GM12878 (cell line): ENCODE results near the gene TGFB1. TPM values are rescaled to one million over a fixed set of nuclear protein-coding genes. Genes with fewer than 3 reads are reported as not detected.

Experiments used
- ATAC-seq: fragments of 200-7000 bp; cut with Tn5 transposase; 3 replicates; pipeline ENCODE4 v1.9.1; 2020; ENCODE audit warnings: mild to moderate bottlenecking, moderate library complexity
- BruUV-seq: library from RNA; stranded (reverse); fragments of 400-500 nt; replicated peaks from 2 replicates; lab custom pipeline; 2021; lab: Mats Ljungman, UMichigan
- CTCF ChIA-PET: fragments of 300-600 bp; sonication (Branson Sonifier 250); formaldehyde crosslinking; extraction: SDS; loops from one replicate; lab custom pipeline; 2021; ENCODE audit warnings: inconsistent platforms; lab: Yijun Ruan, JAX
- POLR2A ChIA-PET: fragments of 350-600 bp; formaldehyde crosslinking; extraction: SDS; loops from one replicate; lab custom pipeline; 2021; ENCODE audit warnings: inconsistent platforms; lab: Charles Lee
- RAD21 ChIA-PET: fragments of 300-600 bp; sonication (Branson Sonifier 250); formaldehyde crosslinking; loops from one replicate; lab custom pipeline; 2023; ENCODE audit warnings: antibody characterized with exemption; ENCODE audit not compliant: unreplicated experiment; lab: Charles Lee
- SMC1A ChIA-PET: fragments of 300-600 bp; sonication (Branson Sonifier 250); formaldehyde crosslinking; loops from one replicate; lab custom pipeline; 2023; ENCODE audit not compliant: unreplicated experiment, uncharacterized antibody; lab: Charles Lee
- DNase-seq: peaks from one replicate; pipeline ENCODE4 v3.0.0-alpha.2; 2011; ENCODE audit warnings: low read depth, low spot score
- FAIRE-seq: peaks from 3 replicates; lab custom pipeline; 2011; peaks lifted over from hg19 to GRCh38; lab: Jason Lieb, UNC
- H2AFZ ChIP-seq: 2 replicates; pipeline ENCODE4 v1.6.0; 2011; ENCODE audit warnings: low read depth, low read length, control low read depth; ENCODE audit not compliant: control insufficient read depth
- H3K27ac ChIP-seq: 2 replicates; pipeline ENCODE4 v1.5.1; 2011; ENCODE audit warnings: control low read depth; ENCODE audit not compliant: control insufficient read depth, insufficient read depth
- H3K27me3 ChIP-seq, 2 experiments: replicated peaks in 1 of 2; 2 replicates each; pipeline versions ENCODE4 v1.6.0 to v1.6.1; 2011; ENCODE audit warnings: low read length in 1 of 2; ENCODE audit not compliant: control insufficient read depth in 2 of 2, insufficient read depth in 2 of 2
- H3K36me3 ChIP-seq, 2 experiments: 2 replicates each; pipeline ENCODE4 v1.5.1; 2011; ENCODE audit warnings: low read length in 1 of 2; ENCODE audit not compliant: control insufficient read depth in 2 of 2, insufficient read depth in 2 of 2
- H3K4me1 ChIP-seq: 2 replicates; pipeline ENCODE4 v1.6.1; 2011; ENCODE audit warnings: mild to moderate bottlenecking, low read length, moderate library complexity, mixed read lengths; ENCODE audit not compliant: control insufficient read depth, insufficient read depth
- H3K4me2 ChIP-seq: 2 replicates; pipeline ENCODE4 v1.6.0; 2011; ENCODE audit warnings: control low read depth; ENCODE audit not compliant: control insufficient read depth, insufficient read depth
- H3K4me3 ChIP-seq: fragments of 200-600 bp; sonication (generic); 2 replicates; pipeline ENCODE4 v1.5.1; 2016
- H3K79me2 ChIP-seq: 2 replicates; pipeline ENCODE4 v1.6.0; 2011; ENCODE audit warnings: low read length; ENCODE audit not compliant: control insufficient read depth, insufficient read depth
- H3K9ac ChIP-seq: 2 replicates; pipeline ENCODE4 v1.8.0; 2011; ENCODE audit warnings: low read length, control low read depth, mixed read lengths; ENCODE audit not compliant: control insufficient read depth, insufficient read depth
- H3K9me3 ChIP-seq: replicated peaks from 3 replicates; pipeline ENCODE4 v1.5.1; 2011; ENCODE audit warnings: mild to moderate bottlenecking, low read length; ENCODE audit not compliant: control insufficient read depth, insufficient read depth
- H4K20me1 ChIP-seq: 2 replicates; pipeline ENCODE4 v1.6.0; 2011; ENCODE audit not compliant: control insufficient read depth, insufficient read depth
- CHD2 ChIP-seq: IDR thresholded peaks from 2 replicates; pipeline ENCODE4 v1.6.1; 2011; ENCODE audit warnings: low read depth, low read length, improper control_type of control experiment, borderline replicate concordance
- EGR1 ChIP-seq, 2 experiments: IDR thresholded peaks; 1 replicate in 1 of 2; 2 replicates in 1 of 2; pipeline ENCODE4 v1.6.1; 2011 to 2012; ENCODE audit warnings: low read depth in 2 of 2, low read length in 2 of 2, borderline replicate concordance in 1 of 2, mild to moderate bottlenecking in 1 of 2, moderate library complexity in 1 of 2
- FOXM1 ChIP-seq: IDR thresholded peaks from 2 replicates; pipeline ENCODE4 v1.6.1; 2012; ENCODE audit warnings: low read depth, mild to moderate bottlenecking, inconsistent platforms, low read length, moderate library complexity
- GATAD2B ChIP-seq: fragments of 450-650 bp; conservative IDR thresholded peaks from 2 replicates; pipeline ENCODE4 v1.6.1; 2017; ENCODE audit warnings: low read depth, mild to moderate bottlenecking, moderate library complexity
- HSF1 ChIP-seq: fragments of 150-350 bp; IDR thresholded peaks from 2 replicates; pipeline ENCODE4 v1.6.1; 2014; ENCODE audit warnings: mild to moderate bottlenecking, low read depth, low read length
- LARP7 ChIP-seq: fragments of 450-650 bp; IDR thresholded peaks from 2 replicates; pipeline ENCODE4 v1.6.1; 2017; ENCODE audit warnings: mild to moderate bottlenecking
- PKNOX1 ChIP-seq: fragments of 450-650 bp; IDR thresholded peaks from 2 replicates; pipeline ENCODE4 v1.6.1; 2016; ENCODE audit warnings: mild to moderate bottlenecking
- PML ChIP-seq: IDR thresholded peaks from 2 replicates; pipeline ENCODE4 v1.6.1; 2012; ENCODE audit warnings: low read length, inconsistent platforms
- POLR2AphosphoS2 ChIP-seq: IDR thresholded peaks from 2 replicates; pipeline ENCODE4 v1.6.1; 2011; ENCODE audit warnings: low read depth, mild to moderate bottlenecking, low read length, improper control_type of control experiment, moderate library complexity
- RAD21 ChIP-seq: IDR thresholded peaks from 2 replicates; pipeline ENCODE4 v1.6.1; 2011; ENCODE audit warnings: mild to moderate bottlenecking, low read depth, low read length, moderate library complexity; ENCODE audit not compliant: insufficient read depth
- SIX5 ChIP-seq: IDR thresholded peaks from 2 replicates; pipeline ENCODE4 v1.6.1; 2011; ENCODE audit warnings: mild to moderate bottlenecking, low read depth, low read length, moderate library complexity; ENCODE audit not compliant: severe bottlenecking
- SUZ12 ChIP-seq: fragments of 200-600 bp; sonication (generic); IDR thresholded peaks from one replicate; pipeline ENCODE4 v1.6.1; 2018; ENCODE audit warnings: antibody characterized with exemption, mild to moderate bottlenecking; ENCODE audit not compliant: unreplicated experiment
- WGBS: methylation state at CpG from one replicate; pipeline ENCODE4 v1.1.6; 2016; ENCODE audit warnings: low lambda C conversion rate; ENCODE audit not compliant: insufficient replicate concordance, insufficient coverage; ENCODE audit errors: missing lambda C conversion rate; 5-methylcytosine and 5-hydroxymethylcytosine counted together
- in situ Hi-C: fragments of 300-500 bp; cut with MboI; formaldehyde crosslinking; loops from 9 replicates; pipeline ENCODE4 v1.14.3; 2018; ENCODE audit warnings: mixed read lengths
- intact Hi-C: fragments of 100-400 bp; cut with micrococcal nuclease; formaldehyde crosslinking; loops from one replicate; pipeline ENCODE4 v1.14.2; 2022; ENCODE audit not compliant: unreplicated experiment
- polyA plus RNA-seq, 11 experiments: library from polyadenylated mRNA; depleted of rRNA in 4 of 11; unstranded in 6 of 11; stranded (reverse) in 5 of 11; fragments of >200 nt; fragmentation: Nextera tagmentation in 4 of 11; fragmentation: Illumina TruSeq in 1 of 11; extraction: Ambion mirVana in 4 of 11; extraction: Trizol in 1 of 11; gene quantifications; 1 replicate in 1 of 11; 2 replicates in 10 of 11; pipeline versions ENCODE4 v1.2.1 to v1.2.3, GENCODE V29; 2011 to 2016; ENCODE audit warnings: inconsistent platforms in 2 of 11, missing spikeins in 2 of 11, low read depth in 1 of 11
- total RNA-seq, 4 experiments: library from RNA; depleted of rRNA in 3 of 4; stranded (reverse); fragments of >200 nt in 3 of 4; fragmentation: Illumina TruSeq in 1 of 4; extraction: Trizol in 1 of 4; gene quantifications; 2 replicates each; pipeline versions ENCODE4 v1.2.1 to v1.2.3, GENCODE V29; 2013 to 2021

The TGFB1 gene
- total and polyA plus RNA-seq, 10 of the 15 experiments (the other 5 are each of a cell fraction or from before 2014, with no cell fraction given), result 0.23 to 120 (median 10.9) TPM

DNA sequence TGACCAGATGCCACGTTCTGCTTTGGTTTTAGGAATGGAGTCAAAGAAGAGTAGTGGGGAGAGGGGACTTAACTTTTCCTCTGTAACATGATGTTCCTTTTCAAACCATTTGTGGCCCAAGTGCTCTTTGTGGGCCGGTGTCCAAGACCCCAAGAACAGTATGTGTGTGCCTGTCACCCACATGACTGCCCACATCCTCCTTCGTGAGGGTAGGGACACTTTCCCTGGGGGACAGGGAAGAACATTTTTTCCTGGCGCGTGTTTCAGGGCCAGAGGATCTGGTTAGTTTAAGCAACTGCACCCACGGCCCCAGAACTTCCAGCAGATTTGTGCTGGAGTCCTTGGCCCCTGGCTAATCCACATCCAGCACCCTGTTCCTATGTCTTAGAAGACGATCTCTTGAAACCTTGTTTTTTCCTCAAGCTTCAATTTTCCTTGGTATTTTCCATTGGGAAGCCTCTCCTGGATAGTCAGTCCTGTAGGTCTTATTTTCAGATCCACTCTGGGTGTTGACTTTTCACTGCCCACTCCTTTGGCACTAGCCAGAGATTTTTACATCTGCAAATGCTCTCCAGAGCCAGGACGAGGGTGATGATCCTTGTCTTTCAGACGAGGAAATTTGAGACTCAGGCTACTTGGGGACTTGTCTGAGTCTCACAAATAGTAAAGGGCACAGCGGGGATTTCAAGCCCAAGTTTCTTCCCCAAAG lies 54.5 kb downstream of the TGFB1 start:
- Histone ChIP-seq H3K36me3 (peaks cover 51 to 55% of the 10 kb centered on the region in 2 experiments), H4K20me1 (no peaks in the 10 kb centered on the region), H3K4me2 (no peak overlapping the region), H3K9ac (no peak overlapping the region), H3K27me3 (no peaks in the 10 kb centered on the region), H3K9me3 (no peaks in the 10 kb centered on the region), H3K4me3 (no peak overlapping the region), H3K79me2 (peaks cover 10% of the 10 kb centered on the region), H3K4me1 (peaks cover 66% of the 10 kb centered on the region), H3K27ac (peak overlapping the region; percentile 95), H2AFZ (no peak overlapping the region)
- no TSS peak for BruUV-seq
- FAIRE-seq (no peak), DNase-seq (no peak), ATAC-seq (no peak)
- RAD21 ChIA-PET, result interaction anchor here (1.5 to 3.4 kb wide), 3 partner anchors 9 to 95 kb away, joined by 4 to 23 read pairs (median 6); no protein-coding TSS in a partner anchor
- SMC1A ChIA-PET, result interaction anchor here (0.6 to 4.1 kb wide), 4 partner anchors 9 to 65 kb away, joined by 3 to 36 read pairs (median 12); partner anchors contain the start of genes B9D2 and HNRNPUL1
- intact Hi-C loops, result no loop called here
- WGBS, result 83% methylated on average over 10 of the region's 10 CpGs
- CTCF ChIA-PET, result interaction anchor here (0.6 to 7.5 kb wide), 5 partner anchors 9 to 140 kb away, joined by 3 to 50 read pairs (median 3); no protein-coding TSS in a partner anchor
- TF ChIP-seq LARP7 (no peak), HSF1 (no peak), CHD2 (no peak), RAD21 (no peak), EGR1 (IDR thresholded peaks at IDR 0.05; ENCODE audit: borderline replicate concordance in 1 of 2, low read depth in 2 of 2, low read length in 2 of 2) (no peak), SUZ12 (no peak), SIX5 (no peak), PKNOX1 (no peak), FOXM1 (no peak), GATAD2B (no peak), POLR2AphosphoS2 (no peak), PML (no peak)
- POLR2A ChIA-PET, result interaction anchor here (0.5 to 3.2 kb wide), 3 partner anchors 35 to 95 kb away, joined by 3 to 11 read pairs (median 8); partner anchors contain the start of gene HNRNPUL1
- in situ Hi-C loops, result no loop called here
